K562 (cell line): Measurements from ENCODE around the gene CD244. TPM values are rescaled to one million over a fixed set of nuclear protein-coding genes. Genes with fewer than 3 reads are reported as not detected.

Experiments
- ATAC-seq: fragments of 200-7000 bp; cut with Tn5 transposase; 3 replicates; pipeline ENCODE4 v1.9.1; 2020; ENCODE audit warnings: moderate library complexity
- BruUV-seq: library from RNA; stranded (reverse); fragments of 400-500 nt; replicated peaks from 2 replicates; lab custom pipeline; 2021; lab: Mats Ljungman, UMichigan
- CTCF ChIA-PET: fragments of 300-600 bp; formaldehyde crosslinking; extraction: SDS; loops from one replicate; lab custom pipeline; 2021; ENCODE audit warnings: low intra/inter-chr PET ratio; lab: Yijun Ruan, JAX
- POLR2A ChIA-PET: fragments of 300-600, 350-650 bp; sonication (Branson Sonifier 250); formaldehyde crosslinking; extraction: SDS; loops from one replicate; lab custom pipeline; 2021; ENCODE audit warnings: antibody characterized with exemption, inconsistent platforms; lab: Yijun Ruan, JAX
- DNase-seq, 4 experiments: peaks; one replicate each; pipeline versions ENCODE4 v3.0.0 to v3.0.0-alpha.2; 2011 to 2018; ENCODE audit warnings: low spot score in 3 of 4, mixed read lengths in 3 of 4; ENCODE audit errors: extremely low read depth in 1 of 4
- FAIRE-seq: peaks from 2 replicates; lab custom pipeline; 2011; peaks lifted over from hg19 to GRCh38; lab: Jason Lieb, UNC
- H2AFZ ChIP-seq: 2 replicates; pipeline ENCODE4 v1.6.0; 2011; ENCODE audit warnings: low read depth, low read length, control low read depth, inconsistent platforms
- H3K27ac ChIP-seq: fragments of 200-600 bp; 3 replicates; pipeline ENCODE4 v1.8.0; 2011; ENCODE audit warnings: low read depth, mild to moderate bottlenecking, control low read depth, inconsistent platforms, low read length, moderate library complexity, mixed read lengths; ENCODE audit errors: extremely low read depth
- H3K27me3 ChIP-seq, 2 experiments: fragments of 300-600 bp in 1 of 2; 2 replicates in 1 of 2; 3 replicates in 1 of 2; pipeline versions ENCODE4 v1.6.0 to v1.8.0; 2011; ENCODE audit warnings: inconsistent platforms in 2 of 2, low read length in 2 of 2, mild to moderate bottlenecking in 1 of 2, mixed read lengths in 1 of 2, moderate library complexity in 1 of 2; ENCODE audit not compliant: control insufficient read depth in 2 of 2, insufficient read depth in 2 of 2
- H3K36me3 ChIP-seq: fragments of 300-600 bp; 3 replicates; pipeline ENCODE4 v1.8.0; 2011; ENCODE audit warnings: mild to moderate bottlenecking, low read length, inconsistent platforms; ENCODE audit not compliant: control insufficient read depth, insufficient read depth
- H3K4me1 ChIP-seq, 2 experiments: fragments of 200-600 bp in 1 of 2; replicated peaks in 1 of 2; 2 replicates in 1 of 2; 3 replicates in 1 of 2; pipeline versions ENCODE4 v1.5.1 to v1.8.0; 2011; ENCODE audit warnings: inconsistent platforms in 2 of 2, low read length in 2 of 2, mild to moderate bottlenecking in 1 of 2, mixed read lengths in 1 of 2, moderate library complexity in 1 of 2; ENCODE audit not compliant: control insufficient read depth in 2 of 2, insufficient read depth in 2 of 2
- H3K4me2 ChIP-seq: 2 replicates; pipeline ENCODE4 v1.6.1; 2011; ENCODE audit warnings: low read length, control low read depth, inconsistent platforms, mixed read lengths; ENCODE audit not compliant: insufficient read depth
- H3K4me3 ChIP-seq: fragments of 200-600 bp; sonication (generic), shearing (Covaris generic); 2 replicates; pipeline ENCODE4 v1.5.1; 2016; ENCODE audit warnings: control low read depth, inconsistent platforms
- H3K79me2 ChIP-seq: fragments of 200-600 bp; 3 replicates; pipeline ENCODE4 v1.8.0; 2011; ENCODE audit warnings: low read length, inconsistent platforms; ENCODE audit not compliant: control insufficient read depth, insufficient read depth
- H3K9ac ChIP-seq, 2 experiments: 2 replicates each; pipeline versions ENCODE4 v1.6.0 to v1.6.1; 2011; ENCODE audit warnings: low read depth in 2 of 2, low read length in 2 of 2, control low read depth in 1 of 2, inconsistent platforms in 1 of 2, mild to moderate bottlenecking in 1 of 2, mixed read lengths in 1 of 2; ENCODE audit not compliant: insufficient read depth in 1 of 2
- H3K9me1 ChIP-seq: one replicate; pipeline ENCODE4 v1.6.0; 2011; ENCODE audit warnings: inconsistent platforms, mild to moderate bottlenecking, low read length, moderate library complexity; ENCODE audit not compliant: control insufficient read depth, insufficient read depth
- H3K9me3 ChIP-seq: replicated peaks from 2 replicates; pipeline ENCODE4 v1.5.1; 2011; ENCODE audit warnings: low read depth, low read length, inconsistent platforms; ENCODE audit not compliant: control insufficient read depth, insufficient read depth
- H4K20me1 ChIP-seq: replicated peaks from 2 replicates; pipeline ENCODE4 v1.6.1; 2011; ENCODE audit warnings: low read length, inconsistent platforms, mixed read lengths; ENCODE audit not compliant: control insufficient read depth, insufficient read depth
- CSDE1 ChIP-seq, 2 experiments: fragments of 450-650 bp; IDR thresholded peaks; 2 replicates each; pipeline ENCODE4 v1.6.1; 2016; ENCODE audit warnings: mild to moderate bottlenecking in 1 of 2
- DPF2 ChIP-seq: fragments of 450-650 bp; IDR thresholded peaks from 2 replicates; pipeline ENCODE4 v1.6.1; 2016
- HOMEZ ChIP-seq: fragments of 250-450 bp; sonication (Bioruptor Pico); IDR thresholded peaks from 2 replicates; pipeline ENCODE4 v1.4.0; 2020; ENCODE audit warnings: mild to moderate bottlenecking, moderate library complexity
- NCOR1 ChIP-seq: fragments of 450-650 bp; IDR thresholded peaks from 2 replicates; pipeline ENCODE4 v1.6.1; 2016; ENCODE audit warnings: mild to moderate bottlenecking, moderate library complexity
- NFATC3 ChIP-seq: fragments of 450-650 bp; IDR thresholded peaks from 2 replicates; pipeline ENCODE4 v1.6.1; 2017; ENCODE audit warnings: mild to moderate bottlenecking
- PHF8 ChIP-seq: fragments of 200-600 bp; sonication (generic); IDR thresholded peaks from 2 replicates; pipeline ENCODE4 v1.6.1; 2012; ENCODE audit warnings: mixed run types, mild to moderate bottlenecking, inconsistent platforms, low read length, moderate library complexity, borderline replicate concordance
- WGBS: fragments of 100-300 bp; shearing (Covaris generic); methylation state at CpG from one replicate; pipeline ENCODE4 v1.1.6; 2016; ENCODE audit warnings: low coverage, mixed read lengths; ENCODE audit not compliant: insufficient coverage; ENCODE audit errors: missing lambda C conversion rate; 5-methylcytosine and 5-hydroxymethylcytosine counted together
- in situ Hi-C: fragments of 300-500 bp; cut with MboI; formaldehyde crosslinking; loops from 4 replicates; pipeline ENCODE4 v1.15.0; 2018; ENCODE audit warnings: inconsistent platforms, mixed read lengths
- intact Hi-C: fragments of 100-400 bp; cut with micrococcal nuclease; formaldehyde crosslinking; loops from 2 replicates; pipeline ENCODE4 v1.14.2; 2022
- polyA plus RNA-seq, 8 experiments: library from polyadenylated mRNA; depleted of rRNA in 4 of 8; stranded (reverse) in 5 of 8; unstranded in 3 of 8; fragments of >200 nt; fragmentation: Nextera tagmentation in 2 of 8; fragmentation: Illumina TruSeq in 1 of 8; extraction: Ambion mirVana in 2 of 8; extraction: Trizol in 1 of 8; gene quantifications; 2 replicates each; pipeline versions ENCODE4 v1.2.1 to v1.2.3, GENCODE V29; 2011 to 2014; ENCODE audit warnings: inconsistent platforms in 1 of 8, missing spikeins in 1 of 8
- total RNA-seq, 7 experiments: library from RNA; depleted of rRNA in 6 of 7; stranded (reverse); fragments of >200 nt in 6 of 7; fragmentation: Illumina TruSeq in 2 of 7; extraction: Trizol in 2 of 7; gene quantifications; 2 replicates each; pipeline versions ENCODE4 v1.2.1 to v1.2.3, GENCODE V29; 2011 to 2021; ENCODE audit warnings: low replicate concordance in 1 of 7
- TF ChIP-seq, protein P1 (sequence below): fragments of 450-650 bp; IDR thresholded peaks from 2 replicates; pipeline ENCODE4 v1.6.1; 2017; ENCODE audit warnings: antibody characterized with exemption, mild to moderate bottlenecking
- TF ChIP-seq, protein P2 (sequence below): sonication (generic); formaldehyde crosslinking; IDR thresholded peaks from 2 replicates; pipeline ENCODE4 v1.8.0; 2023; ENCODE audit warnings: mild to moderate bottlenecking, missing genetic modification reagents

The CD244 gene
- total and polyA plus RNA-seq, 9 of the 15 experiments (the other 6 are each of a cell fraction or from before 2014, with no cell fraction given): not detected

GRCh38 chr1:160826546-160826945 is 36.1 kb downstream of the CD244 start:
- intact Hi-C loops (no loop called here), in situ Hi-C loops (loop anchor here (25.0 kb wide), 1 partner anchor 261 kb away; the partner anchor contains the start of genes KLHDC9 and NECTIN4)
- BruUV-seq: no TSS peak
- H3K79me2 ChIP-seq: no peaks in the 10 kb centered on the region
- no peak overlapping the region for H2AFZ ChIP-seq
- H3K4me2 ChIP-seq: no peak overlapping the region
- peaks cover 0 to 28% of the 10 kb centered on the region in 2 experiments; a peak in 2 of 5 replicates for H3K27me3 ChIP-seq
- no peaks in the 10 kb centered on the region for H3K36me3 ChIP-seq
- H3K4me3 ChIP-seq: no peak overlapping the region
- no peaks in the 10 kb centered on the region for H3K9me1 ChIP-seq
- H3K27ac ChIP-seq: no peak overlapping the region
- H3K9ac ChIP-seq: no peak overlapping the region
- DNase-seq: no peak
- ChIA-PET POLR2A (interaction anchor here (0.6 kb wide), 1 partner anchor 192 kb away, joined by 3 read pairs; no protein-coding TSS in a partner anchor), CTCF (no interaction called here)
- no peaks in the 10 kb centered on the region for H4K20me1 ChIP-seq
- no peaks in the 10 kb centered on the region for H3K9me3 ChIP-seq
- ATAC-seq: no peak
- no peaks in the 10 kb centered on the region for H3K4me1 ChIP-seq
- 0% methylated on average over 1 of the region's 1 CpG for WGBS
- TF ChIP-seq HOMEZ (CRISPR knock-in tag) (no peak), DPF2 (no peak), NFATC3 (no peak), CSDE1 (IDR thresholded peaks at IDR 0.05) (no peak), NCOR1 (no peak), PHF8 (no peak)
- TF ChIP-seq, protein P1, sequence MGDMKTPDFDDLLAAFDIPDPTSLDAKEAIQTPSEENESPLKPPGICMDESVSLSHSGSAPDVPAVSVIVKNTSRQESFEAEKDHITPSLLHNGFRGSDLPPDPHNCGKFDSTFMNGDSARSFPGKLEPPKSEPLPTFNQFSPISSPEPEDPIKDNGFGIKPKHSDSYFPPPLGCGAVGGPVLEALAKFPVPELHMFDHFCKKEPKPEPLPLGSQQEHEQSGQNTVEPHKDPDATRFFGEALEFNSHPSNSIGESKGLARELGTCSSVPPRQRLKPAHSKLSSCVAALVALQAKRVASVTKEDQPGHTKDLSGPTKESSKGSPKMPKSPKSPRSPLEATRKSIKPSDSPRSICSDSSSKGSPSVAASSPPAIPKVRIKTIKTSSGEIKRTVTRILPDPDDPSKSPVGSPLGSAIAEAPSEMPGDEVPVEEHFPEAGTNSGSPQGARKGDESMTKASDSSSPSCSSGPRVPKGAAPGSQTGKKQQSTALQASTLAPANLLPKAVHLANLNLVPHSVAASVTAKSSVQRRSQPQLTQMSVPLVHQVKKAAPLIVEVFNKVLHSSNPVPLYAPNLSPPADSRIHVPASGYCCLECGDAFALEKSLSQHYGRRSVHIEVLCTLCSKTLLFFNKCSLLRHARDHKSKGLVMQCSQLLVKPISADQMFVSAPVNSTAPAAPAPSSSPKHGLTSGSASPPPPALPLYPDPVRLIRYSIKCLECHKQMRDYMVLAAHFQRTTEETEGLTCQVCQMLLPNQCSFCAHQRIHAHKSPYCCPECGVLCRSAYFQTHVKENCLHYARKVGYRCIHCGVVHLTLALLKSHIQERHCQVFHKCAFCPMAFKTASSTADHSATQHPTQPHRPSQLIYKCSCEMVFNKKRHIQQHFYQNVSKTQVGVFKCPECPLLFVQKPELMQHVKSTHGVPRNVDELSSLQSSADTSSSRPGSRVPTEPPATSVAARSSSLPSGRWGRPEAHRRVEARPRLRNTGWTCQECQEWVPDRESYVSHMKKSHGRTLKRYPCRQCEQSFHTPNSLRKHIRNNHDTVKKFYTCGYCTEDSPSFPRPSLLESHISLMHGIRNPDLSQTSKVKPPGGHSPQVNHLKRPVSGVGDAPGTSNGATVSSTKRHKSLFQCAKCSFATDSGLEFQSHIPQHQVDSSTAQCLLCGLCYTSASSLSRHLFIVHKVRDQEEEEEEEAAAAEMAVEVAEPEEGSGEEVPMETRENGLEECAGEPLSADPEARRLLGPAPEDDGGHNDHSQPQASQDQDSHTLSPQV: no peak
- TF ChIP-seq, protein P2, sequence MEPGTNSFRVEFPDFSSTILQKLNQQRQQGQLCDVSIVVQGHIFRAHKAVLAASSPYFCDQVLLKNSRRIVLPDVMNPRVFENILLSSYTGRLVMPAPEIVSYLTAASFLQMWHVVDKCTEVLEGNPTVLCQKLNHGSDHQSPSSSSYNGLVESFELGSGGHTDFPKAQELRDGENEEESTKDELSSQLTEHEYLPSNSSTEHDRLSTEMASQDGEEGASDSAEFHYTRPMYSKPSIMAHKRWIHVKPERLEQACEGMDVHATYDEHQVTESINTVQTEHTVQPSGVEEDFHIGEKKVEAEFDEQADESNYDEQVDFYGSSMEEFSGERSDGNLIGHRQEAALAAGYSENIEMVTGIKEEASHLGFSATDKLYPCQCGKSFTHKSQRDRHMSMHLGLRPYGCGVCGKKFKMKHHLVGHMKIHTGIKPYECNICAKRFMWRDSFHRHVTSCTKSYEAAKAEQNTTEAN (CRISPR knock-in tag): no peak
- no peak for FAIRE-seq
